HCT116 (cell line): Measurements from ENCODE around the gene RIMKLA. TPM values are rescaled to one million over a fixed set of nuclear protein-coding genes. Genes with fewer than 3 reads are reported as not detected.

ENCODE experiments used
- ATAC-seq: fragments of 200-7000 bp; cut with Tn5 transposase; 2 replicates; pipeline ENCODE4 v1.9.1; 2020; ENCODE audit warnings: mild to moderate bottlenecking, moderate library complexity
- BruUV-seq: library from RNA; stranded (reverse); fragments of 400-500 nt; replicated peaks from 2 replicates; lab custom pipeline; 2021; lab: Mats Ljungman, UMichigan
- CTCF ChIA-PET: fragments of 300-600 bp; sonication (Branson Sonifier 250); formaldehyde crosslinking; loops from one replicate; lab custom pipeline; 2021; ENCODE audit warnings: antibody characterized with exemption; lab: Charles Lee
- POLR2A ChIA-PET: fragments of 300-600, 350-600 bp; sonication (Branson Sonifier 250); formaldehyde crosslinking; loops from one replicate; lab custom pipeline; 2021; ENCODE audit warnings: antibody characterized with exemption; lab: Charles Lee
- RAD21 ChIA-PET, 2 experiments: fragments of 300-600 bp; sonication (Branson Sonifier 250); formaldehyde crosslinking; loops; one replicate each; lab custom pipeline; 2023; ENCODE audit warnings: low total read pairs in 2 of 2; ENCODE audit not compliant: uncharacterized antibody in 2 of 2, unreplicated experiment in 2 of 2, low non-redundant PET in 1 of 2; lab: Charles Lee
- DNase-seq: peaks from one replicate; pipeline ENCODE4 v3.0.0-alpha.2; 2010; ENCODE audit warnings: low read depth, low spot score
- H2AFZ ChIP-seq: fragments of 200-600 bp; shearing (Covaris generic), sonication (generic); 2 replicates; pipeline ENCODE4 v1.6.1; 2017; ENCODE audit warnings: low read depth, mixed run types, mixed read lengths, antibody characterized with exemption, low read length; ENCODE audit not compliant: poor library complexity, severe bottlenecking
- H3K27ac ChIP-seq: 2 replicates; pipeline ENCODE4 v1.5.1; 2012; ENCODE audit warnings: low read depth, low read length
- H3K27me3 ChIP-seq: fragments of 200-600 bp; sonication (generic); 2 replicates; pipeline ENCODE4 v1.6.1; 2016; ENCODE audit warnings: mixed run types, low read length, mixed read lengths; ENCODE audit not compliant: insufficient read depth
- H3K36me3 ChIP-seq, 2 experiments: fragments of 200-500 bp in 1 of 2; fragments of 200-600 bp in 1 of 2; sonication (Bioruptor generic) in 1 of 2; sonication (generic) in 1 of 2; 2 replicates each; pipeline versions ENCODE4 v1.5.1 to v1.6.1; 2014 to 2016; ENCODE audit warnings: low read length in 2 of 2, inconsistent platforms in 1 of 2, mixed read lengths in 1 of 2, mixed run types in 1 of 2; ENCODE audit not compliant: insufficient read depth in 2 of 2, control insufficient read depth in 1 of 2
- H3K4me1 ChIP-seq, 2 experiments: fragments of 200-600 bp in 1 of 2; sonication (generic) in 1 of 2; 2 replicates each; pipeline versions ENCODE4 v1.5.1 to v1.6.1; 2012 to 2017; ENCODE audit warnings: low read length in 2 of 2, inconsistent platforms in 1 of 2, mild to moderate bottlenecking in 1 of 2, mixed read lengths in 1 of 2, mixed run types in 1 of 2, moderate library complexity in 1 of 2; ENCODE audit not compliant: insufficient read depth in 2 of 2, control insufficient read depth in 1 of 2
- H3K4me2 ChIP-seq: fragments of 200-600 bp; sonication (generic); 2 replicates; pipeline ENCODE4 v1.6.1; 2017; ENCODE audit warnings: mixed run types, low read length, mixed read lengths
- H3K4me3 ChIP-seq, 2 experiments: fragments of 200-600 bp in 1 of 2; sonication (generic) in 1 of 2; replicated peaks in 1 of 2; 2 replicates each; pipeline ENCODE4 v1.5.1; 2011 to 2016; ENCODE audit warnings: low read length in 2 of 2, control low read depth in 1 of 2, low read depth in 1 of 2, mild to moderate bottlenecking in 1 of 2, mixed read lengths in 1 of 2, mixed run types in 1 of 2
- H3K79me2 ChIP-seq: fragments of 200-600 bp; sonication (generic); 2 replicates; pipeline ENCODE4 v1.6.1; 2017; ENCODE audit warnings: mild to moderate bottlenecking, mixed run types, low read length, moderate library complexity, mixed read lengths; ENCODE audit not compliant: insufficient read depth
- H3K9ac ChIP-seq: fragments of 200-600 bp; sonication (generic); 2 replicates; pipeline ENCODE4 v1.6.1; 2016; ENCODE audit warnings: low read length, mixed read lengths
- H3K9me2 ChIP-seq: fragments of 200-600 bp; sonication (generic), shearing (Covaris generic); 2 replicates; pipeline ENCODE4 v1.6.1; 2017; ENCODE audit warnings: mixed run types, mild to moderate bottlenecking, moderate library complexity; ENCODE audit not compliant: insufficient read depth
- H3K9me3 ChIP-seq, 2 experiments: fragments of 200-500 bp in 1 of 2; fragments of 200-600 bp in 1 of 2; sonication (Bioruptor generic) in 1 of 2; sonication (generic) in 1 of 2; 2 replicates each; pipeline ENCODE4 v1.6.1; 2014 to 2017; ENCODE audit warnings: low read length in 2 of 2, mixed read lengths in 2 of 2, inconsistent platforms in 1 of 2, low read depth in 1 of 2, mild to moderate bottlenecking in 1 of 2, mixed run types in 1 of 2, moderate library complexity in 1 of 2; ENCODE audit not compliant: control insufficient read depth in 1 of 2, insufficient read depth in 1 of 2
- H4K20me1 ChIP-seq: fragments of 200-600 bp; sonication (generic), shearing (Covaris generic); 2 replicates; pipeline ENCODE4 v1.6.1; 2017; ENCODE audit warnings: mixed run types, mild to moderate bottlenecking, moderate library complexity; ENCODE audit not compliant: insufficient read depth
- CBX3 ChIP-seq: IDR thresholded peaks from 2 replicates; pipeline ENCODE4 v1.6.1; 2012; ENCODE audit warnings: low read depth
- EZH2 ChIP-seq: fragments of 200-600 bp; sonication (generic); IDR thresholded peaks from 2 replicates; pipeline ENCODE4 v1.6.1; 2017; ENCODE audit warnings: antibody characterized with exemption, mixed run types
- EZH2phosphoT487 ChIP-seq: fragments of 200-600 bp; IDR thresholded peaks from 2 replicates; pipeline ENCODE4 v1.6.1; 2018; ENCODE audit warnings: antibody characterized with exemption, borderline replicate concordance
- FOSL1 ChIP-seq: IDR thresholded peaks from 2 replicates; pipeline ENCODE4 v1.6.1; 2012; ENCODE audit warnings: low read depth
- POLR2A ChIP-seq: IDR thresholded peaks from 2 replicates; pipeline ENCODE4 v1.7.0; 2011; ENCODE audit warnings: borderline replicate concordance; ENCODE audit not compliant: insufficient read depth, insufficient read length; ENCODE audit errors: extremely low read depth
- RAD21 ChIP-seq: IDR thresholded peaks from 2 replicates; pipeline ENCODE4 v1.6.1; 2012; ENCODE audit warnings: low read depth, mild to moderate bottlenecking
- SIN3A ChIP-seq: IDR thresholded peaks from 2 replicates; pipeline ENCODE4 v1.6.1; 2012; ENCODE audit warnings: low read depth
- YY1 ChIP-seq: IDR thresholded peaks from 2 replicates; pipeline ENCODE4 v1.6.1; 2011; ENCODE audit warnings: low read length, low read depth, moderate library complexity, mild to moderate bottlenecking; ENCODE audit not compliant: insufficient replicate concordance; ENCODE audit errors: extremely low read depth
- ZNF274 ChIP-seq: fragments of 200-500 bp; sonication (Bioruptor generic); IDR thresholded peaks from 2 replicates; pipeline ENCODE4 v1.6.1; 2014; ENCODE audit warnings: mild to moderate bottlenecking, low read depth, low read length, inconsistent platforms
- intact Hi-C: fragments of 100-400 bp; cut with micrococcal nuclease; formaldehyde crosslinking; loops from 2 replicates; pipeline ENCODE4 v1.10.0; 2022
- total RNA-seq: library from RNA; stranded (reverse); gene quantifications from one replicate; pipeline ENCODE4 v1.2.1, GENCODE V29; 2021; ENCODE audit not compliant: unreplicated experiment
- TF ChIP-seq, protein P1 (sequence below), 3 experiments: fragments of 200-600 bp in 1 of 3; sonication (generic) in 1 of 3; IDR thresholded peaks in 2 of 3; conservative IDR thresholded peaks in 1 of 3; 2 replicates each; pipeline ENCODE4 v1.5.1; 2012 to 2017; ENCODE audit warnings: low read depth in 2 of 3, low read length in 2 of 3, antibody characterized with exemption in 1 of 3, borderline replicate concordance in 1 of 3, control low read depth in 1 of 3, mild to moderate bottlenecking in 1 of 3, mixed read lengths in 1 of 3, mixed run types in 1 of 3, moderate library complexity in 1 of 3; ENCODE audit not compliant: insufficient read depth in 1 of 3
- TF ChIP-seq, protein P2 (sequence below): IDR thresholded peaks from 2 replicates; pipeline ENCODE4 v1.6.1; 2012; ENCODE audit warnings: low read depth
- TF ChIP-seq, protein P3 (sequence below): IDR thresholded peaks from 2 replicates; pipeline ENCODE4 v1.6.1; 2012
- TF ChIP-seq, protein P4 (sequence below): IDR thresholded peaks from 2 replicates; pipeline ENCODE4 v1.6.1; 2011; ENCODE audit warnings: mild to moderate bottlenecking, low read length, moderate library complexity; ENCODE audit not compliant: insufficient replicate concordance; ENCODE audit errors: extremely low read depth

Gene RIMKLA
- total RNA-seq, 1 experiment from 2014 or later = 4.9 TPM

DNA sequence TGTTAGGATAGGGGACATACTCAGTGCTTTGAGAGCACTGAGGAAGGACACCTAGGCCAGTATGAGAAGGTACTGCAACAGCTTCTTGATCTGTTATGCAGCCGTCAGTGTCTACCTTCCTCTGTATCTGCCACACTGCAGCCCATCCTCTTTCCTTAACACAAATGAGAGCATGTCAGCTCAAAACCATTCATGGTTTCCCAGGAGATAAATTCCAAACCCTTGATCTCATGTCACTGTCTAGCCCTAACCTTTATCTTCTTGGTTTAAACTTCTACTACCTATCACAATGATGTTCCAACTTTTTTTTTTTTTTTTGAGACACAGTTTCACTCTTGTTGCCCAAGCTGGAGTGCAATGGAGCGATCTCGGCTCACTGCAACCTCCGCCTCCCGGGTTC, 73.8 kb downstream of the RIMKLA start:
- H3K9me3 ChIP-seq = no peaks in the 10 kb centered on the region
- no peak for ATAC-seq
- CTCF ChIA-PET = no interaction called here

More for the DNA sequence above, 73.8 kb downstream of the RIMKLA start:
- H3K4me1 ChIP-seq = peaks cover 0 to 16% of the 10 kb centered on the region in 2 experiments; a peak in 3 of 4 replicates
- H3K79me2 ChIP-seq = peaks cover 18% of the 10 kb centered on the region
- TF ChIP-seq EZH2 (no peak), SIN3A (no peak), YY1 (no peak), ZNF274 (no peak), FOSL1 (no peak), RAD21 (no peak), CBX3 (no peak), POLR2A (no peak), EZH2phosphoT487 (no peak)
- TF ChIP-seq, protein P1, sequence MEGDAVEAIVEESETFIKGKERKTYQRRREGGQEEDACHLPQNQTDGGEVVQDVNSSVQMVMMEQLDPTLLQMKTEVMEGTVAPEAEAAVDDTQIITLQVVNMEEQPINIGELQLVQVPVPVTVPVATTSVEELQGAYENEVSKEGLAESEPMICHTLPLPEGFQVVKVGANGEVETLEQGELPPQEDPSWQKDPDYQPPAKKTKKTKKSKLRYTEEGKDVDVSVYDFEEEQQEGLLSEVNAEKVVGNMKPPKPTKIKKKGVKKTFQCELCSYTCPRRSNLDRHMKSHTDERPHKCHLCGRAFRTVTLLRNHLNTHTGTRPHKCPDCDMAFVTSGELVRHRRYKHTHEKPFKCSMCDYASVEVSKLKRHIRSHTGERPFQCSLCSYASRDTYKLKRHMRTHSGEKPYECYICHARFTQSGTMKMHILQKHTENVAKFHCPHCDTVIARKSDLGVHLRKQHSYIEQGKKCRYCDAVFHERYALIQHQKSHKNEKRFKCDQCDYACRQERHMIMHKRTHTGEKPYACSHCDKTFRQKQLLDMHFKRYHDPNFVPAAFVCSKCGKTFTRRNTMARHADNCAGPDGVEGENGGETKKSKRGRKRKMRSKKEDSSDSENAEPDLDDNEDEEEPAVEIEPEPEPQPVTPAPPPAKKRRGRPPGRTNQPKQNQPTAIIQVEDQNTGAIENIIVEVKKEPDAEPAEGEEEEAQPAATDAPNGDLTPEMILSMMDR (IDR thresholded peaks at IDR 0.05 in 2 of 3, conservative IDR thresholded peaks at IDR 0.05 in 1 of 3; ENCODE audit: borderline replicate concordance in 1 of 3, insufficient read depth in 1 of 3, low read depth in 2 of 3, low read length in 2 of 3) = no peak
- TF ChIP-seq, protein P2, sequence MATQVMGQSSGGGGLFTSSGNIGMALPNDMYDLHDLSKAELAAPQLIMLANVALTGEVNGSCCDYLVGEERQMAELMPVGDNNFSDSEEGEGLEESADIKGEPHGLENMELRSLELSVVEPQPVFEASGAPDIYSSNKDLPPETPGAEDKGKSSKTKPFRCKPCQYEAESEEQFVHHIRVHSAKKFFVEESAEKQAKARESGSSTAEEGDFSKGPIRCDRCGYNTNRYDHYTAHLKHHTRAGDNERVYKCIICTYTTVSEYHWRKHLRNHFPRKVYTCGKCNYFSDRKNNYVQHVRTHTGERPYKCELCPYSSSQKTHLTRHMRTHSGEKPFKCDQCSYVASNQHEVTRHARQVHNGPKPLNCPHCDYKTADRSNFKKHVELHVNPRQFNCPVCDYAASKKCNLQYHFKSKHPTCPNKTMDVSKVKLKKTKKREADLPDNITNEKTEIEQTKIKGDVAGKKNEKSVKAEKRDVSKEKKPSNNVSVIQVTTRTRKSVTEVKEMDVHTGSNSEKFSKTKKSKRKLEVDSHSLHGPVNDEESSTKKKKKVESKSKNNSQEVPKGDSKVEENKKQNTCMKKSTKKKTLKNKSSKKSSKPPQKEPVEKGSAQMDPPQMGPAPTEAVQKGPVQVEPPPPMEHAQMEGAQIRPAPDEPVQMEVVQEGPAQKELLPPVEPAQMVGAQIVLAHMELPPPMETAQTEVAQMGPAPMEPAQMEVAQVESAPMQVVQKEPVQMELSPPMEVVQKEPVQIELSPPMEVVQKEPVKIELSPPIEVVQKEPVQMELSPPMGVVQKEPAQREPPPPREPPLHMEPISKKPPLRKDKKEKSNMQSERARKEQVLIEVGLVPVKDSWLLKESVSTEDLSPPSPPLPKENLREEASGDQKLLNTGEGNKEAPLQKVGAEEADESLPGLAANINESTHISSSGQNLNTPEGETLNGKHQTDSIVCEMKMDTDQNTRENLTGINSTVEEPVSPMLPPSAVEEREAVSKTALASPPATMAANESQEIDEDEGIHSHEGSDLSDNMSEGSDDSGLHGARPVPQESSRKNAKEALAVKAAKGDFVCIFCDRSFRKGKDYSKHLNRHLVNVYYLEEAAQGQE = no peak
- TF ChIP-seq, protein P3, sequence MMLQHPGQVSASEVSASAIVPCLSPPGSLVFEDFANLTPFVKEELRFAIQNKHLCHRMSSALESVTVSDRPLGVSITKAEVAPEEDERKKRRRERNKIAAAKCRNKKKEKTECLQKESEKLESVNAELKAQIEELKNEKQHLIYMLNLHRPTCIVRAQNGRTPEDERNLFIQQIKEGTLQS = no peak
- TF ChIP-seq, protein P4, sequence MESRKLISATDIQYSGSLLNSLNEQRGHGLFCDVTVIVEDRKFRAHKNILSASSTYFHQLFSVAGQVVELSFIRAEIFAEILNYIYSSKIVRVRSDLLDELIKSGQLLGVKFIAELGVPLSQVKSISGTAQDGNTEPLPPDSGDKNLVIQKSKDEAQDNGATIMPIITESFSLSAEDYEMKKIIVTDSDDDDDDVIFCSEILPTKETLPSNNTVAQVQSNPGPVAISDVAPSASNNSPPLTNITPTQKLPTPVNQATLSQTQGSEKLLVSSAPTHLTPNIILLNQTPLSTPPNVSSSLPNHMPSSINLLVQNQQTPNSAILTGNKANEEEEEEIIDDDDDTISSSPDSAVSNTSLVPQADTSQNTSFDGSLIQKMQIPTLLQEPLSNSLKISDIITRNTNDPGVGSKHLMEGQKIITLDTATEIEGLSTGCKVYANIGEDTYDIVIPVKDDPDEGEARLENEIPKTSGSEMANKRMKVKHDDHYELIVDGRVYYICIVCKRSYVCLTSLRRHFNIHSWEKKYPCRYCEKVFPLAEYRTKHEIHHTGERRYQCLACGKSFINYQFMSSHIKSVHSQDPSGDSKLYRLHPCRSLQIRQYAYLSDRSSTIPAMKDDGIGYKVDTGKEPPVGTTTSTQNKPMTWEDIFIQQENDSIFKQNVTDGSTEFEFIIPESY = no peak
- POLR2A ChIA-PET = no interaction called here
- no peaks in the 10 kb centered on the region for H4K20me1 ChIP-seq
- DNase-seq = no peak
- H3K27me3 ChIP-seq = no peaks in the 10 kb centered on the region
- H3K27ac ChIP-seq = no peak overlapping the region
- no peak overlapping the region for H3K4me3 ChIP-seq
- RAD21 ChIA-PET = no interaction called here
- no peak overlapping the region for H3K4me2 ChIP-seq
- no peak overlapping the region for H3K9ac ChIP-seq
- no peak overlapping the region for H2AFZ ChIP-seq
- no TSS peak for BruUV-seq
- no peaks in the 10 kb centered on the region for H3K9me2 ChIP-seq
- intact Hi-C loops = no loop called here
- H3K36me3 ChIP-seq = peaks cover 11% of the 10 kb centered on the region in 2 experiments; a peak in 2 of 4 replicates
